Endothelial cell of umbilical vein (primary cell): ENCODE measurements around the gene GPR155. TPM values are rescaled to one million over a fixed set of nuclear protein-coding genes. Genes with fewer than 3 reads are reported as not detected.

Source experiments
- BruUV-seq: library from RNA; stranded (reverse); fragments of 400-500 nt; replicated peaks from 2 replicates; lab custom pipeline; 2021; lab: Mats Ljungman, UMichigan
- CTCF ChIA-PET: fragments of 300-600, 350-600 bp; sonication (Branson Sonifier 250); formaldehyde crosslinking; loops from one replicate; lab custom pipeline; 2021; ENCODE audit warnings: antibody characterized with exemption, inconsistent platforms; lab: Charles Lee
- POLR2A ChIA-PET: fragments of 300-600, 350-600 bp; sonication (Branson Sonifier 250); formaldehyde crosslinking; loops from one replicate; lab custom pipeline; 2021; ENCODE audit warnings: antibody characterized with exemption, inconsistent platforms; lab: Charles Lee
- DNase-seq: peaks from one replicate; pipeline ENCODE4 v3.0.0-alpha.2; 2011; ENCODE audit warnings: low read depth, low spot score
- FAIRE-seq: peaks from 2 replicates; lab custom pipeline; 2011; peaks lifted over from hg19 to GRCh38; lab: Jason Lieb, UNC
- H2AFZ ChIP-seq: 2 replicates; pipeline ENCODE4 v1.6.0; 2012; ENCODE audit warnings: low read depth, low read length, control low read depth, inconsistent platforms
- H3K27ac ChIP-seq: 2 replicates; pipeline ENCODE4 v1.5.1; 2011; ENCODE audit warnings: low read depth, mild to moderate bottlenecking, control low read depth, low read length, moderate library complexity; ENCODE audit not compliant: insufficient read depth
- H3K27me3 ChIP-seq, 2 experiments: 2 replicates each; pipeline versions ENCODE4 v1.6.0 to v1.6.1; 2011; ENCODE audit warnings: low read length in 2 of 2, mixed read lengths in 1 of 2; ENCODE audit not compliant: control insufficient read depth in 2 of 2, insufficient read depth in 2 of 2
- H3K36me3 ChIP-seq, 2 experiments: 2 replicates in 1 of 2; 3 replicates in 1 of 2; pipeline ENCODE4 v1.5.1; 2011; ENCODE audit warnings: low read length in 2 of 2, mild to moderate bottlenecking in 1 of 2, moderate library complexity in 1 of 2; ENCODE audit not compliant: control insufficient read depth in 2 of 2, insufficient read depth in 2 of 2; ENCODE audit errors: extremely low read depth in 1 of 2
- H3K4me1 ChIP-seq: 3 replicates; pipeline ENCODE4 v1.5.1; 2011; ENCODE audit warnings: mild to moderate bottlenecking, low read length; ENCODE audit not compliant: control insufficient read depth, insufficient read depth; ENCODE audit errors: extremely low read depth
- H3K4me2 ChIP-seq: 2 replicates; pipeline ENCODE4 v1.6.1; 2011; ENCODE audit warnings: low read length, control low read depth, mixed read lengths; ENCODE audit not compliant: insufficient read depth
- H3K4me3 ChIP-seq, 3 experiments: fragments of 200-600 bp in 1 of 3; sonication (generic), shearing (Covaris generic) in 1 of 3; replicated peaks in 1 of 3; 2 replicates each; pipeline ENCODE4 v1.5.1; 2011 to 2016; ENCODE audit warnings: control low read depth in 3 of 3, low read length in 3 of 3, mild to moderate bottlenecking in 2 of 3, inconsistent platforms in 1 of 3, low read depth in 1 of 3, moderate library complexity in 1 of 3; ENCODE audit not compliant: insufficient read depth in 1 of 3
- H3K79me2 ChIP-seq: 2 replicates; pipeline ENCODE4 v1.6.0; 2012; ENCODE audit warnings: low read length, inconsistent platforms; ENCODE audit not compliant: control insufficient read depth, insufficient read depth
- H3K9ac ChIP-seq: replicated peaks from 2 replicates; pipeline ENCODE3; 2011; ENCODE audit warnings: low read length, control low read depth; ENCODE audit not compliant: insufficient read depth; ENCODE audit errors: extremely low read depth
- H3K9me1 ChIP-seq: replicated peaks from 3 replicates; pipeline ENCODE4 v1.6.0; 2011; ENCODE audit warnings: mild to moderate bottlenecking, low read length; ENCODE audit not compliant: control insufficient read depth, insufficient read depth; ENCODE audit errors: extremely low read depth
- H3K9me3 ChIP-seq: replicated peaks from 2 replicates; pipeline ENCODE4 v1.5.1; 2012; ENCODE audit warnings: low read length, inconsistent platforms; ENCODE audit not compliant: control insufficient read depth, insufficient read depth
- H4K20me1 ChIP-seq: replicated peaks from 2 replicates; pipeline ENCODE3; 2011; ENCODE audit warnings: mild to moderate bottlenecking, low read length; ENCODE audit not compliant: control insufficient read depth, insufficient read depth; ENCODE audit errors: extremely low read depth
- CTCF ChIP-seq, 2 donors: IDR thresholded peaks; 1 replicate in 1 of 2; 2 replicates in 1 of 2; pipeline ENCODE4 v1.5.1; 2011; ENCODE audit warnings: low read length in 2 of 2, mild to moderate bottlenecking in 2 of 2, moderate library complexity in 2 of 2, control low read depth in 1 of 2, inconsistent platforms in 1 of 2, low read depth in 1 of 2; ENCODE audit not compliant: insufficient read depth in 1 of 2; ENCODE audit errors: extremely low read depth in 1 of 2
- EZH2 ChIP-seq: IDR thresholded peaks from 2 replicates; pipeline ENCODE4 v1.6.1; 2012; ENCODE audit warnings: borderline replicate concordance, low read depth, mild to moderate bottlenecking, moderate library complexity, low read length, inconsistent platforms; ENCODE audit not compliant: severe bottlenecking
- FOS ChIP-seq: IDR thresholded peaks from 2 replicates; pipeline ENCODE4 v1.6.1; 2011; ENCODE audit warnings: mild to moderate bottlenecking, low read length, moderate library complexity, borderline replicate concordance; ENCODE audit not compliant: insufficient read depth
- GATA2 ChIP-seq: IDR thresholded peaks from 2 replicates; pipeline ENCODE4 v1.7.0; 2011; ENCODE audit warnings: low read depth, mild to moderate bottlenecking, moderate library complexity, mixed read lengths, low read length; ENCODE audit not compliant: insufficient read length, insufficient read depth
- JUN ChIP-seq: IDR thresholded peaks from 2 replicates; pipeline ENCODE4 v1.6.1; 2011; ENCODE audit warnings: borderline replicate concordance, low read depth; ENCODE audit not compliant: insufficient read length, insufficient read depth
- MAX ChIP-seq: IDR thresholded peaks from 2 replicates; pipeline ENCODE4 v1.6.1; 2011; ENCODE audit not compliant: insufficient read depth, insufficient read length
- MYC ChIP-seq: IDR thresholded peaks from one replicate; pipeline ENCODE4 v1.6.1; 2011; ENCODE audit warnings: mild to moderate bottlenecking, low read depth, low read length
- POLR2A ChIP-seq: IDR thresholded peaks from 2 replicates; pipeline ENCODE4 v1.6.1; 2012; ENCODE audit warnings: low read depth, mild to moderate bottlenecking, control low read depth, low read length
- POLR2AphosphoS5 ChIP-seq: IDR thresholded peaks from 2 replicates; pipeline ENCODE4 v1.6.1; 2012; ENCODE audit warnings: low read depth, mild to moderate bottlenecking, control low read depth, low read length, moderate library complexity; ENCODE audit not compliant: insufficient read depth
- dilution Hi-C: fragments of 300-500 bp; cut with MboI; formaldehyde crosslinking; loops from one replicate; pipeline ENCODE4 v1.15.0; 2019; ENCODE audit warnings: low sequenced_read_pairs; ENCODE audit not compliant: extremely low pct_ligation_motif_present
- intact Hi-C: fragments of 100-400 bp; cut with micrococcal nuclease; formaldehyde crosslinking; loops from one replicate; pipeline ENCODE4 v1.10.0; 2022
- polyA plus RNA-seq, 4 experiments: library from polyadenylated mRNA; depleted of rRNA in 3 of 4; stranded (reverse) in 3 of 4; unstranded in 1 of 4; fragments of >200 nt; gene quantifications; 2 replicates each; pipeline versions ENCODE4 v1.2.1 to v1.2.3, GENCODE V29; 2011 to 2012; ENCODE audit warnings: missing spikeins in 1 of 4
- total RNA-seq: library from RNA; stranded (reverse); gene quantifications from 2 replicates; pipeline ENCODE4 v1.2.3, GENCODE V29; 2021

The GPR155 gene
- total and polyA plus RNA-seq, 2 donors (not counting 3 experiments of a cell fraction or from before 2014, with no cell fraction given) = 0.62 to 1.7 TPM

- no peak for FAIRE-seq
- no TSS peak for BruUV-seq
- Histone ChIP-seq H3K79me2 (peaks cover 9% of the 10 kb centered on the region), H3K9me3 (no peaks in the 10 kb centered on the region), H2AFZ (no peak overlapping the region), H4K20me1 (no peaks in the 10 kb centered on the region), H3K4me3 (no peak overlapping the region), H3K9ac (no peak overlapping the region), H3K27ac (no peak overlapping the region), H3K9me1 (no peaks in the 10 kb centered on the region), H3K36me3 (no peaks in the 10 kb centered on the region), H3K4me1 (peaks cover 12% of the 10 kb centered on the region), H3K4me2 (no peak overlapping the region), H3K27me3 (no peaks in the 10 kb centered on the region)
- dilution Hi-C loops = no loop called here
- no peak for DNase-seq
- TF ChIP-seq MYC (no peak), GATA2 (no peak), POLR2A (no peak), JUN (no peak), MAX (no peak), CTCF (IDR thresholded peaks at IDR 0.05; ENCODE audit: extremely low read depth in 1 of 2, insufficient read depth in 1 of 2, low read depth in 1 of 2, low read length in 2 of 2) (no peak), POLR2AphosphoS5 (no peak), EZH2 (no peak), FOS (no peak)
- intact Hi-C loops = no loop called here
- ChIA-PET POLR2A (no interaction called here), CTCF (interaction anchor here (0.6 to 1.6 kb wide), 4 partner anchors 15 to 64 kb away, joined by 3 to 5 read pairs (median 4); no protein-coding TSS in a partner anchor)
Observed at GRCh38 chr2:174399171-174399570, 87.7 kb downstream of the GPR155 start.
